ENCODE results near the gene VAX1.

The VAX1 gene

DNA sequence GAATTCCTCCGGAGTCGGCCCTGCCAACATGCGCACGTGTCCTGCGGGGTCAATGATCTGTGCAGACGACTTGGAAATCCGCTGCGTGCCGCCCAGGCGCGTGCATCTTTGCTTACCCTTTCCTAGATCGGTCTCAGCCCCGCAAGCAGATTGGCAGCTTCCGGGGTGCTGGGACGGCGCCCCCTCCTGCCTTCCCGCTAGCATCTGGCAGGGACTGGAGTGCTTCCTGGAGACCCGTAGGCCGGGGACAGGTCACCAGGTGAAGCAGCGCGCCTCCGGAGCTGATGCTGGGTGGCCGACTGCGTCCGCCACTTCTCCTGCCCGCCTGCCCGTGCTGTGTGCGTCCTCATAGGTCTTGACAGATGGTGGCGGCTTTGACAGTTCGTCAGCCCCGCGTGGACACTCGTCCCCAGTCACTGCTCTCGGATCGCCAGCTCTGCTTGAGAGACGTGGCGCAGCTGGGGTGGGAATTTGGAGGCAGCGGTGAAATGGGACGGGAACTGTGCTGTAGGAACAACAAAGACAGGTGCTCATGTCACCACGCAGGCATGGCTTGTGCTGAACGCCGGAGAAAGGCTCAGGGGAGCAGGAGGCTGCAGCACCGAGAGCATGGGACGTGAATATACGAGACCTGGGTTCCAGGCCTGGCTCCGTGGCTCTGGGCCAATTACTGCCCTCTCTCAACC lies 37.3 kb upstream of the VAX1 start:
- no peak for DNase-seq (ENCODE audit: low read depth)
- TF ChIP-seq, protein P1, sequence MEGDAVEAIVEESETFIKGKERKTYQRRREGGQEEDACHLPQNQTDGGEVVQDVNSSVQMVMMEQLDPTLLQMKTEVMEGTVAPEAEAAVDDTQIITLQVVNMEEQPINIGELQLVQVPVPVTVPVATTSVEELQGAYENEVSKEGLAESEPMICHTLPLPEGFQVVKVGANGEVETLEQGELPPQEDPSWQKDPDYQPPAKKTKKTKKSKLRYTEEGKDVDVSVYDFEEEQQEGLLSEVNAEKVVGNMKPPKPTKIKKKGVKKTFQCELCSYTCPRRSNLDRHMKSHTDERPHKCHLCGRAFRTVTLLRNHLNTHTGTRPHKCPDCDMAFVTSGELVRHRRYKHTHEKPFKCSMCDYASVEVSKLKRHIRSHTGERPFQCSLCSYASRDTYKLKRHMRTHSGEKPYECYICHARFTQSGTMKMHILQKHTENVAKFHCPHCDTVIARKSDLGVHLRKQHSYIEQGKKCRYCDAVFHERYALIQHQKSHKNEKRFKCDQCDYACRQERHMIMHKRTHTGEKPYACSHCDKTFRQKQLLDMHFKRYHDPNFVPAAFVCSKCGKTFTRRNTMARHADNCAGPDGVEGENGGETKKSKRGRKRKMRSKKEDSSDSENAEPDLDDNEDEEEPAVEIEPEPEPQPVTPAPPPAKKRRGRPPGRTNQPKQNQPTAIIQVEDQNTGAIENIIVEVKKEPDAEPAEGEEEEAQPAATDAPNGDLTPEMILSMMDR (conservative IDR thresholded peaks at IDR 0.05; ENCODE audit: low read depth, low read length): no peak
- H3K4me3 ChIP-seq (ENCODE audit: low read length): peak overlapping the region; percentile 50

DNA sequence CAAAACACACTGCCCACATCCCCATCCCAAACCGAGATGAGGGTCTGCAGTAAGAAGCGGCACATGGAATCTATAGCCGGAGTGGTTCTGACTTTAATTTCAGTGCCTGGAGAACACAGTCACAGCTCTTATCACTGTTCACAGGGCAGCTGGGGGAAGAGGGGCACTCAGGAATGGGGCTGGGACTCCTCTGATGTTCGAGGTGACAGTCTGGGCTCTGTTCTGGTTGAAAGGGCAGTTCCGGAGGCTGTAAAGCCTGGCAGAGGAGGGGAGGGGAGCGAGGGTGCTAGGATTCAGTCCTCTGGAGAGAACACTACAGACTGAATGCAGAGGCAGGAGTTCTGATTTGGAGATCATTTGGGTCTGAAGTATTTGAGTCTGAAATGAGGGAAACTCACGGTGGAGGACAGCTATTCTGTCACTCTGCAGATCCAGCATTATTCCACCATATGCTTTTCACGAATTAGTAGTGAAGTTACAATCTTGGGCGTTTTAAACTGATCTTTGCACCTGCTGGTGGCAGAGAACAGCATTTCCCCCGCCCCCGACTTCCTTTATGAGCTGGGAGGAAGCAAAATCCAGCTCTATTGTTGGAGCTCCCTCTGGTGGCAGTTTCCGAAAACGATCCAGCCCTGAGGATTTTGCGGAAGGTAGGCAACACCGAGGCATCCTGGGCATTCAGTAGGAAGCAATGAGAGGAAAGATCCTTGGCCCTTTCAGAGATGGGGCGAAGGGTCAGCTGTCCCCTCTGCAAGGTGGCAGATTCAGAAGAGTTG lies 36.6 kb upstream of the VAX1 start:
- TF ChIP-seq, protein P1 (conservative IDR thresholded peaks at IDR 0.05; ENCODE audit: low read depth, low read length): peak; percentile 91
- H3K4me3 ChIP-seq (ENCODE audit: low read length): peak overlapping the region; percentile 50
- no peak for DNase-seq (ENCODE audit: low read depth)

DNA sequence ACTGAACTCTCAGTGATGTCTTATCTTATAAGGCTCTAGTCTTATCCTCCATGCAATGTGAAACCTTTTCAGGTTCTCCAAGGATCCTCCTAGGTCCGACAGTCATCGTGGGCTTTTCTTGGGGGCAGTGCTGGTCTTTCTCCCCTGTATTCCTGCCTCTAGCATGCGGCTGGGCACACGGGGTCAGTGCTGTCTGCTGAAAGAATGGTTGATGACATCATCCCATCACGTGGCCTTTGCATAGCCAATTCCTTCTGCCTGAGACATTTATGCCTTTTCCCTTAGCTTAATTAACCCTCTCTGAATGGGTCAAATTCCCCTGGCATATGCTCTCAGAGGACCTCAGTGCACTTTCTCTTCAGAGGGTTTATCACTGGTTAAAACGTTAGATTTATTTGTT lies 32.2 kb upstream of the VAX1 start:
- TF ChIP-seq, protein P1 (conservative IDR thresholded peaks at IDR 0.05; ENCODE audit: low read depth, low read length): no peak
- DNase-seq (ENCODE audit: low read depth): no peak
- no peak overlapping the region for H3K4me3 ChIP-seq (ENCODE audit: low read length)

DNA sequence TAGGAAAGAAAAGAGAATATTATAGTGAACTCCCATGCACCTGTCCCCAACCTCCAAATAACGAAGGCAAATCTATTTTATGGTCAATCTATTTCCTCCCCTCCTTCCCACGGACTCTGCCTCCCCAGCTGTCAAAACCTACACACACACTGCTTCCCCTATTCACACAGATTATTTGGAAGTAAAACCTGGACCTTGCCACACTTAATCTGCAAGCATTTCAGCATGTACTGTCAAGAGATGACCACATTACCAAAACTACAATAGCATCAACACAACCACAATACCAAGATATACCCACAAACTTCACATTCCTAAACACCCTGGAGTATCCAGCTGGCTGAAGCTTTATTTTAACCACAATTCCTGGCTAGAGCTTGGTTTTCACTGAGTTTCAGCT lies 31.4 kb upstream of the VAX1 start:
- TF ChIP-seq, protein P1 (conservative IDR thresholded peaks at IDR 0.05; ENCODE audit: low read depth, low read length): no peak
- no peak for DNase-seq (ENCODE audit: low read depth)
- H3K4me3 ChIP-seq (ENCODE audit: low read length): no peak overlapping the region

DNA sequence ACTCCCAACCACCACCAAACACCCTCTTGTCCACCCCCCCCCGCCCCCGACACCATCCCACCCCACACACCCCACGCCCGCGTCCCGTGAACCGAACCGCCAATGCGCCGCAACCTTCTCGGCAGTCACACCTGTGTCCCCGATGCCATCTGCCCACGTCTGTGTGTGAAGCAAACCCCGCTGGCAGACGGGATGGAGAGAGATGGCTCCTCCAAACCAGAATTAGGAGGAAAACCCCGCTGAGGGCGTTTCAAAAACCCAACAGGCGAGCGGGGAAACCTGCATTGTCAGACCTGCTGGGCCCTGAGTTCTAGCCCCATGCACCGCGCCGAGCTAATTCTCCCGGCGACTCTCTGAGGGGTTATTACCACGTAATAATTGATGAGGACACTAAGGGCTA lies 30.7 kb upstream of the VAX1 start:
- no peak for DNase-seq (ENCODE audit: low read depth)
- TF ChIP-seq, protein P1 (conservative IDR thresholded peaks at IDR 0.05; ENCODE audit: low read depth, low read length): no peak
- no peak overlapping the region for H3K4me3 ChIP-seq (ENCODE audit: low read length)

DNA sequence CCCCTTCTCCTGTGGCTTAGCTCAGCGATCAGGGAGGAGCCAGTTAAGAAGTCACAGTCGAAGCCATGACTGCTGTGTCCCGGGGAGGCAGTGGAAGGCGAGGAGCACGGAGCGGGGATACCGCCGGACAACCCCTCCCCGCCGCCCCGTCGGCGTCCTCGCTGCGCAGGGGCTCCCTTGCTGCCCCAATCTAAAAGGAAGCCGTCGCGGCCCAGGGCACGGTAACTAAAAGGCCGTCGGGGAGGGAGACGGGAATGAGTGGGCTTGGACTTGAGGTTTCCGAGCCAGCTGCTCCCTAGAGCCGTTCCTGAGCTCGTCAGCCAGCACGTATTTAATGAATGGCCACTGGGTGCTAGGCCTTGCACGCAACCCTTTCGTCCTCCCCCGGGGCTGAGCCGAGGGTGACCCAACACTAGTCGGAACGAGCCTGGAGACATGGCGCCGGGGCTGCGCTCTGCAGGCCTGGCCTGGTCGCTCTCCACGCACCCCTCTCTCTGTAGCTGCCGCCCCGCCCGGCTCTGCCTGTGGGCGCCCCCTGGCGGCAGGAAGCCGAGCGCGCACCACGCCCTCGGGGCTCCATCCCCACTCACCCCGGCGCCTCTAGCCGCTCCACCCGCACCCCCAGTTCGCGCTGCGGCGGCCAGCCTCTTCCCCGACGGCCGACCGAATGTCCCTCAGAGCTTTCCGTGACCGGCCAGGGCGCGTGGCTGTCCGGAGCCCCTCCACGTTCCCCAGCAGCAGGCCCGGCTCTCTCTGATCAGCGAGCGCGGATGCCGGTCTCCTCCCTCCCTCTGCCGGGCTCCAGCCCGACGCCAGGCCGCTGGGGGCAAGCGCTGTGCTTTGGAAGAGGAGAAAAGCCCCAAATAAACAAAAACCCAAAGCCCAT lies 30.0 kb upstream of the VAX1 start:
- TF ChIP-seq, protein P1 (conservative IDR thresholded peaks at IDR 0.05; ENCODE audit: low read depth, low read length): peak; percentile 70
- H3K4me3 ChIP-seq (ENCODE audit: low read length): peak overlapping the region; percentile 22
- DNase-seq (ENCODE audit: low read depth): no peak

All from retinal pigment epithelial cell (primary cell).